ENCODE measurements around the gene CDK8.
"Not testable (repeated sequence)": the region's sequence is repeated elsewhere in the genome, so short reads cannot be mapped to it uniquely, and the experiment has no call there.

The CDK8 gene

DNA sequence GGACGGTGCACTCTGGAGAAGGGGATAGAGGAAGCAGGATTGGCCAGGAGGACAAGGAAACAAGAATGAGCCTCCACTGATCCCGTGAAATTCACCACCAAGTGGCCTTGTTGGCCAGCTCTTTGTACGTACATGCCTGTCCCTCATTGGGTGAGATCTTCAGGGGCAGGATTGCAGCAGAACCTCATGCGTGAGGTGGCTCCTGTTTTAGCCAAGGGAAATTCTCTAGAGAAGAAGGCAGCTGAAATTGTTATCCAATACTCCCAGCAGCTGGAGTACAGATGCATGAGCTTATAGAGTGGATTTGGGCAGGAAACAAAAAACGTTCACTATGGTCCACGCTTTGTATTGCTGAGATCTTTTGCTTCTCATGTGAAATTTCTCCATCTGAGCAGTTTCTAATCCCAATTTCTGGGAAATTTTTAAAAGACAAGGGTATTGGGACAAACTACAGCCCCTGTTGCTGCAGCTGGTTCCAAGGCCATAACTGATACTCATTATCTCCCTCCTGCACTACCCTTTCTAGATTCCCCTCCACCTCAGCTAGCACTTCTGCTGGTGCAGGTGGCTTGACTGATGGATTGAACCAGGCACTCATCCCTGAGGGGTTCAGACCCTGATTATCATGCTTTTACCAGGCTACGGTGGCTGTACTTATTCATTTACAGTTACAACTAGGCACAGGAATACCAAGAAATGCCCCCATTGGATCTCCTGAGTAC, 27.9 kb upstream of the CDK8 start:
- no peaks in the 10 kb centered on the region for H3K4me1 ChIP-seq (ENCODE audit: control insufficient read depth, insufficient read depth, low read length)

GRCh38 chr13:26227166-26227971, 26.6 kb upstream of the CDK8 start:
- H3K9ac ChIP-seq (ENCODE audit: low read length): no peak overlapping the region
- no peaks in the 10 kb centered on the region for H3K36me3 ChIP-seq (ENCODE audit: control insufficient read depth, insufficient read depth, low read length)
- no peaks in the 10 kb centered on the region for H3K9me3 ChIP-seq (ENCODE audit: control insufficient read depth, insufficient read depth, low read depth, low read length)
- no peak overlapping the region for H3K4me3 ChIP-seq (ENCODE audit: low read depth, low read length)
- H3K27ac ChIP-seq (ENCODE audit: low read depth, low read length): no peak overlapping the region
- H3K27me3 ChIP-seq (ENCODE audit: control insufficient read depth, insufficient read depth, low read length): peaks cover 5% of the 10 kb centered on the region; the same call in 1 of the 2 replicates
- H3K4me1 ChIP-seq (ENCODE audit: control insufficient read depth, insufficient read depth, low read length): no peaks in the 10 kb centered on the region

More for the DNA sequence above, 27.9 kb upstream of the CDK8 start:
- Histone ChIP-seq H3K27me3 (ENCODE audit: control insufficient read depth, insufficient read depth, low read length) (peaks cover 5% of the 10 kb centered on the region; the same call in 1 of the 2 replicates), H3K27ac (ENCODE audit: low read depth, low read length) (no peak overlapping the region), H3K9ac (ENCODE audit: low read length) (no peak overlapping the region), H3K4me3 (ENCODE audit: low read depth, low read length) (no peak overlapping the region), H3K9me3 (ENCODE audit: control insufficient read depth, insufficient read depth, low read depth, low read length) (no peaks in the 10 kb centered on the region), H3K36me3 (ENCODE audit: control insufficient read depth, insufficient read depth, low read length) (no peaks in the 10 kb centered on the region)

GRCh38 chr13:26228096-26228495, 25.8 kb upstream of the CDK8 start:
- Histone ChIP-seq H3K9ac (ENCODE audit: low read length) (no peak overlapping the region), H3K9me3 (ENCODE audit: control insufficient read depth, insufficient read depth, low read depth, low read length) (no peaks in the 10 kb centered on the region), H3K4me1 (ENCODE audit: control insufficient read depth, insufficient read depth, low read length) (no peaks in the 10 kb centered on the region), H3K27ac (ENCODE audit: low read depth, low read length) (no peak overlapping the region), H3K4me3 (ENCODE audit: low read depth, low read length) (no peak overlapping the region), H3K36me3 (ENCODE audit: control insufficient read depth, insufficient read depth, low read length) (no peaks in the 10 kb centered on the region), H3K27me3 (ENCODE audit: control insufficient read depth, insufficient read depth, low read length) (peaks cover 5% of the 10 kb centered on the region; the same call in 1 of the 2 replicates)

DNA sequence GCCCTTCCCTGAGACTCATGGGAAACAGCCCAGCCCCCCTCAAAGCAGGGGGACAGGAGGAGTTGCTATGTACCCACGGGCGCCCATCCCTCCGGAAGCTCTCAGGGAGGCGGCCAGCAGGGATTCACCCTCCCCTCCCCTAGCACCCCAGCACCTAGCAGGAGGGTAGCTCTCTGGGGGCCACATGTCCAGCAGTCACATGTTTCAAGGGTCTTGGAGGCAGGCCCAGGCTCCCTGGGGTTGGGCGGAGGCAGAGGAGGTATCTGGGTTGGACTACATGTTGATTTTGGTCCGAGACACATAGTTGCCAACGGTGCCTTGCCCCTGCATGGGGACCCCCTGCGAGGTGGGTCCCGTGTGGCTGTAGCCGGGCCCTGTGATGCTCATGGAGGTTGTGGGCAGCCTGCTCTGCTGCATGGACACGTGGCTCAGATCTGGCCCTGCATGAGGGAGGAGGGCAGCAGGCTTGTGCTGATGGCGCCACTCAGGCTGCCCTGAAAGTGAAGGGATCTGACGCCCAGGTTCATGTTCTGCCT, 24.8 kb upstream of the CDK8 start:
- H3K9me3 ChIP-seq (ENCODE audit: control insufficient read depth, insufficient read depth, low read depth, low read length): no peaks in the 10 kb centered on the region
- H3K4me1 ChIP-seq (ENCODE audit: control insufficient read depth, insufficient read depth, low read length): no peaks in the 10 kb centered on the region
- no peak overlapping the region for H3K27ac ChIP-seq (ENCODE audit: low read depth, low read length)
- no peak overlapping the region for H3K4me3 ChIP-seq (ENCODE audit: low read depth, low read length)
- no peak overlapping the region for H3K9ac ChIP-seq (ENCODE audit: low read length)
- H3K27me3 ChIP-seq (ENCODE audit: control insufficient read depth, insufficient read depth, low read length): peaks cover 5% of the 10 kb centered on the region; the same call in 1 of the 2 replicates
- no peaks in the 10 kb centered on the region for H3K36me3 ChIP-seq (ENCODE audit: control insufficient read depth, insufficient read depth, low read length)

DNA sequence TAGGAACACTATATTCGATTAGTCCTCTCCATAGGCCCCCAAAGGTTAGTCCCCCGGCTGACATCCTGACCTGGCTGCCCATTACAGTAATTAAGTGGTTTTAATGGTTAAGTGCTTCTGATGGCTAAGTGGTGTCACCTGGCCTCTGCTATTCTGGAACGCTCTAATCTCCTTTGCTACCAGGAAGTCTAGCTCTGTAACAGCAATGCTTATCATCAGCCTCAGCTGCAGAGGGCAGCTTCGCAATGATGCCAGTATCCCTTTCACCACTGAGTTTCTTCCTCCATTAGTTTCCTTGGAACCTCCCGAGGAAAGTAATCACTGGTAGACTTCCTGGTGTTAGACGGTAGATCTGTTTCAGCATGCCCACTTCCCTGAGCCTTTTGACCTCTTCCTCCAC, 23.2 kb upstream of the CDK8 start:
- Histone ChIP-seq H3K27me3 (ENCODE audit: control insufficient read depth, insufficient read depth, low read length) (peaks cover 5% of the 10 kb centered on the region; the same call in 1 of the 2 replicates), H3K4me3 (ENCODE audit: low read depth, low read length) (no peak overlapping the region), H3K4me1 (ENCODE audit: control insufficient read depth, insufficient read depth, low read length) (no peaks in the 10 kb centered on the region), H3K9me3 (ENCODE audit: control insufficient read depth, insufficient read depth, low read depth, low read length) (no peaks in the 10 kb centered on the region), H3K36me3 (ENCODE audit: control insufficient read depth, insufficient read depth, low read length) (no peaks in the 10 kb centered on the region), H3K9ac (ENCODE audit: low read length) (no peak overlapping the region), H3K27ac (ENCODE audit: low read depth, low read length) (no peak overlapping the region)

- Histone ChIP-seq H3K27ac (ENCODE audit: low read depth, low read length) (no peak overlapping the region), H3K4me3 (ENCODE audit: low read depth, low read length) (no peak overlapping the region), H3K9me3 (ENCODE audit: control insufficient read depth, insufficient read depth, low read depth, low read length) (no peaks in the 10 kb centered on the region), H3K27me3 (ENCODE audit: control insufficient read depth, insufficient read depth, low read length) (no peaks in the 10 kb centered on the region), H3K9ac (ENCODE audit: low read length) (no peak overlapping the region), H3K4me1 (ENCODE audit: control insufficient read depth, insufficient read depth, low read length) (no peaks in the 10 kb centered on the region), H3K36me3 (ENCODE audit: control insufficient read depth, insufficient read depth, low read length) (no peaks in the 10 kb centered on the region)
These were observed 17.6 kb upstream of the CDK8 start for GRCh38 chr13:26236296-26236695.

GRCh38 chr13:26246154-26246553, 7.8 kb upstream of the CDK8 start:
- Histone ChIP-seq H3K9ac (ENCODE audit: low read length) (no peak overlapping the region), H3K27me3 (ENCODE audit: control insufficient read depth, insufficient read depth, low read length) (0 out of 2 replicates have a peak, but pooled peaks cover 8% of the 10 kb centered on the region), H3K27ac (ENCODE audit: low read depth, low read length) (no peak overlapping the region), H3K4me3 (ENCODE audit: low read depth, low read length) (no peak overlapping the region), H3K9me3 (ENCODE audit: control insufficient read depth, insufficient read depth, low read depth, low read length) (peaks cover 5% of the 10 kb centered on the region; the same call in 1 of the 2 replicates), H3K36me3 (ENCODE audit: control insufficient read depth, insufficient read depth, low read length) (no peaks in the 10 kb centered on the region), H3K4me1 (ENCODE audit: control insufficient read depth, insufficient read depth, low read length) (no peaks in the 10 kb centered on the region)

GRCh38 chr13:26247011-26247410, 6.9 kb upstream of the CDK8 start:
- Histone ChIP-seq H3K27me3 (ENCODE audit: control insufficient read depth, insufficient read depth, low read length) (0 out of 2 replicates have a peak, but pooled peaks cover 8% of the 10 kb centered on the region), H3K27ac (ENCODE audit: low read depth, low read length) (no peak overlapping the region), H3K4me1 (ENCODE audit: control insufficient read depth, insufficient read depth, low read length) (no peaks in the 10 kb centered on the region), H3K4me3 (ENCODE audit: low read depth, low read length) (no peak overlapping the region), H3K36me3 (ENCODE audit: control insufficient read depth, insufficient read depth, low read length) (no peaks in the 10 kb centered on the region), H3K9me3 (ENCODE audit: control insufficient read depth, insufficient read depth, low read depth, low read length) (peaks cover 5% of the 10 kb centered on the region; the same call in 1 of the 2 replicates), H3K9ac (ENCODE audit: low read length) (no peak overlapping the region)

- Histone ChIP-seq H3K36me3 (ENCODE audit: control insufficient read depth, insufficient read depth, low read length) (no peaks in the 10 kb centered on the region), H3K9ac (ENCODE audit: low read length) (no peak overlapping the region), H3K4me3 (ENCODE audit: low read depth, low read length) (no peak overlapping the region), H3K9me3 (ENCODE audit: control insufficient read depth, insufficient read depth, low read depth, low read length) (no peaks in the 10 kb centered on the region), H3K27ac (ENCODE audit: low read depth, low read length) (no peak overlapping the region), H3K27me3 (ENCODE audit: control insufficient read depth, insufficient read depth, low read length) (0 out of 2 replicates have a peak, but pooled peaks cover 8% of the 10 kb centered on the region), H3K4me1 (ENCODE audit: control insufficient read depth, insufficient read depth, low read length) (no peaks in the 10 kb centered on the region)
These were observed 6.3 kb upstream of the CDK8 start for GRCh38 chr13:26247608-26248007.

- Histone ChIP-seq H3K4me3 (ENCODE audit: low read depth, low read length) (no peak overlapping the region), H3K36me3 (ENCODE audit: control insufficient read depth, insufficient read depth, low read length) (no peaks in the 10 kb centered on the region), H3K27me3 (ENCODE audit: control insufficient read depth, insufficient read depth, low read length) (0 out of 2 replicates have a peak, but pooled peaks cover 8% of the 10 kb centered on the region), H3K9ac (ENCODE audit: low read length) (no peak overlapping the region), H3K4me1 (ENCODE audit: control insufficient read depth, insufficient read depth, low read length) (no peaks in the 10 kb centered on the region), H3K27ac (ENCODE audit: low read depth, low read length) (no peak overlapping the region), H3K9me3 (ENCODE audit: control insufficient read depth, insufficient read depth, low read depth, low read length) (no peaks in the 10 kb centered on the region)
These were observed 4.4 kb upstream of the CDK8 start for GRCh38 chr13:26249551-26249950.

GRCh38 chr13:26252006-26252405, 1.9 kb upstream of the CDK8 start:
- not testable (repeated sequence) for H3K9ac ChIP-seq (ENCODE audit: low read length); H3K4me3 ChIP-seq (ENCODE audit: low read depth, low read length); H3K9me3 ChIP-seq (ENCODE audit: control insufficient read depth, insufficient read depth, low read depth, low read length); H3K4me1 ChIP-seq (ENCODE audit: control insufficient read depth, insufficient read depth, low read length); H3K27me3 ChIP-seq (ENCODE audit: control insufficient read depth, insufficient read depth, low read length); H3K27ac ChIP-seq (ENCODE audit: low read depth, low read length); H3K36me3 ChIP-seq (ENCODE audit: control insufficient read depth, insufficient read depth, low read length)
